ENCODE data around the gene GSTK1. TPM values are rescaled to one million over a fixed set of nuclear protein-coding genes. Genes with fewer than 3 reads are reported as not detected.

GSTK1 gene
- polyA plus RNA-seq, 1 donor from 2014 or later = 12.8 TPM

GRCh38 chr7:143257501-143257900, 5.7 kb upstream of the GSTK1 start:
- H3K9me3 ChIP-seq (ENCODE audit: low read length) = no peaks in the 10 kb centered on the region
- no peak for TF ChIP-seq TAF1 (IDR thresholded peaks at IDR 0.05; ENCODE audit: low read depth)
- TF ChIP-seq POLR2AphosphoS5 (IDR thresholded peaks at IDR 0.05) = no peak
- no peak for TF ChIP-seq CTCF (IDR thresholded peaks at IDR 0.05; ENCODE audit: poor library complexity, severe bottlenecking)
- no peak for TF ChIP-seq MXI1 (conservative IDR thresholded peaks at IDR 0.05; ENCODE audit: poor library complexity, severe bottlenecking)
- no peak for TF ChIP-seq REST (IDR thresholded peaks at IDR 0.05; ENCODE audit: borderline replicate concordance)
- TF ChIP-seq EZH2 (IDR thresholded peaks at IDR 0.05; ENCODE audit: borderline replicate concordance, insufficient read depth, low read length, poor library complexity, severe bottlenecking) = no peak
- TF ChIP-seq SMC3 (conservative IDR thresholded peaks at IDR 0.05; ENCODE audit: poor library complexity) = no peak
- no peak for TF ChIP-seq RAD21 (conservative IDR thresholded peaks at IDR 0.05)
- no peak for TF ChIP-seq EP300 (conservative IDR thresholded peaks at IDR 0.05; ENCODE audit: poor library complexity, severe bottlenecking)
- no peak overlapping the region for H3K27ac ChIP-seq (ENCODE audit: low read length)

GRCh38 chr7:143258831-143259230, 4.4 kb upstream of the GSTK1 start:
- no peak overlapping the region for H3K27ac ChIP-seq (ENCODE audit: low read length)
- H2AFZ ChIP-seq (ENCODE audit: low read depth, low read length) = no peak overlapping the region

More at GRCh38 chr7:143257501-143257900, 5.7 kb upstream of the GSTK1 start:
- no peaks in the 10 kb centered on the region for H3K79me2 ChIP-seq (replicated peaks; ENCODE audit: insufficient read depth, low read length)
- H3K4me2 ChIP-seq (ENCODE audit: low read length) = no peak overlapping the region
- no peaks in the 10 kb centered on the region for H3K27me3 ChIP-seq (ENCODE audit: insufficient read depth, low read depth, low read length)
- H2AFZ ChIP-seq (ENCODE audit: low read depth, low read length) = no peak overlapping the region
- H3K9me2 ChIP-seq (ENCODE audit: insufficient read depth, low read length) = no peaks in the 10 kb centered on the region
- no peaks in the 10 kb centered on the region for H4K20me1 ChIP-seq (ENCODE audit: insufficient read depth)
- no peak overlapping the region for H3K9ac ChIP-seq (ENCODE audit: low read length)
- H3F3A ChIP-seq (ENCODE audit: insufficient read depth, low read length, poor library complexity, severe bottlenecking) = no peaks in the 10 kb centered on the region
- no peaks in the 10 kb centered on the region for H3K36me3 ChIP-seq (ENCODE audit: insufficient read depth, low read length)
- H3K4me3 ChIP-seq (ENCODE audit: low read length) = no peak overlapping the region

More at GRCh38 chr7:143258831-143259230, 4.4 kb upstream of the GSTK1 start:
- no peaks in the 10 kb centered on the region for H3K36me3 ChIP-seq (ENCODE audit: insufficient read depth, low read length)
- no peaks in the 10 kb centered on the region for H3K27me3 ChIP-seq (ENCODE audit: insufficient read depth, low read depth, low read length)
- TF ChIP-seq TAF1 (IDR thresholded peaks at IDR 0.05; ENCODE audit: low read depth) = no peak
- no peak for TF ChIP-seq REST (IDR thresholded peaks at IDR 0.05; ENCODE audit: borderline replicate concordance)
- TF ChIP-seq SMC3 (conservative IDR thresholded peaks at IDR 0.05; ENCODE audit: poor library complexity) = no peak
- TF ChIP-seq MXI1 (conservative IDR thresholded peaks at IDR 0.05; ENCODE audit: poor library complexity, severe bottlenecking) = no peak
- no peak for TF ChIP-seq RAD21 (conservative IDR thresholded peaks at IDR 0.05)
- no peak for TF ChIP-seq POLR2AphosphoS5 (IDR thresholded peaks at IDR 0.05)
- no peak for TF ChIP-seq EZH2 (IDR thresholded peaks at IDR 0.05; ENCODE audit: borderline replicate concordance, insufficient read depth, low read length, poor library complexity, severe bottlenecking)
- no peak for TF ChIP-seq CTCF (IDR thresholded peaks at IDR 0.05; ENCODE audit: poor library complexity, severe bottlenecking)
- no peak for TF ChIP-seq EP300 (conservative IDR thresholded peaks at IDR 0.05; ENCODE audit: poor library complexity, severe bottlenecking)
- no peak overlapping the region for H3K9ac ChIP-seq (ENCODE audit: low read length)
- no peak overlapping the region for H3K4me2 ChIP-seq (ENCODE audit: low read length)
- H3F3A ChIP-seq (ENCODE audit: insufficient read depth, low read length, poor library complexity, severe bottlenecking) = no peaks in the 10 kb centered on the region
- no peaks in the 10 kb centered on the region for H4K20me1 ChIP-seq (ENCODE audit: insufficient read depth)
- H3K9me2 ChIP-seq (ENCODE audit: insufficient read depth, low read length) = no peaks in the 10 kb centered on the region
- H3K9me3 ChIP-seq (ENCODE audit: low read length) = no peaks in the 10 kb centered on the region
- no peaks in the 10 kb centered on the region for H3K79me2 ChIP-seq (replicated peaks; ENCODE audit: insufficient read depth, low read length)
- H3K4me3 ChIP-seq (ENCODE audit: low read length) = no peak overlapping the region

Measured in neural cell (in vitro differentiated cells).